Activated T-helper 1 cell treated with anti-CD3 and anti-CD28 coated beads, Interleukin-2, amount 50 U/mL, for 16 hours (primary cell): Measurements from ENCODE around the gene SMCP.
A peak's percentile ranks its signal among the peaks of the same experiment; 100 is the strongest.

Source experiments
- DNase-seq, 2 donors: peaks; one replicate each; pipeline ENCODE4 v3.0.0-alpha.2; 2020; ENCODE audit warnings: low read depth in 1 of 2, low spot score in 1 of 2

Gene SMCP

GRCh38 chr1:152878042-152878441 is at the start of gene SMCP:
Gene SMCP (plus strand): TSS chr1:152878322. CDS start chr1:152884423, 6,101 bp downstream.
- no peak for DNase-seq

GRCh38 chr1:152836870-152837269 is 41.3 kb upstream of the SMCP start:
- no peak for DNase-seq

- DNase-seq = no peak
These were observed 35.6 kb upstream of the SMCP start, which contains the start of gene LCE6A for GRCh38 chr1:152842556-152842955. Gene LCE6A (plus strand): TSS chr1:152842856. CDS start chr1:152843521, 665 bp downstream.

- no peak for DNase-seq
These were observed 22.5 kb upstream of the SMCP start for GRCh38 chr1:152855661-152856060.

GRCh38 chr1:152858062-152858461 is 20.1 kb upstream of the SMCP start:
- no peak for DNase-seq

- no peak for DNase-seq
These were observed 18.4 kb upstream of the SMCP start, which contains the start of gene LCE7A for GRCh38 chr1:152859696-152860095. Gene LCE7A (plus strand): TSS chr1:152859996. CDS start chr1:152860698, 702 bp downstream.

- no peak for DNase-seq
These were observed 18.0 kb upstream of the SMCP start for GRCh38 chr1:152860129-152860528.

GRCh38 chr1:152861374-152861773 is 16.7 kb upstream of the SMCP start:
- no peak for DNase-seq

GRCh38 chr1:152864443-152864842 is 13.7 kb upstream of the SMCP start:
- DNase-seq = no peak

GRCh38 chr1:152866321-152866720 is 11.8 kb upstream of the SMCP start:
- no peak for DNase-seq

GRCh38 chr1:152869808-152870419 is 8.2 kb upstream of the SMCP start:
- DNase-seq = peak; percentile 12 to 13

- no peak for DNase-seq
These were observed 7.0 kb upstream of the SMCP start for GRCh38 chr1:152870831-152871730.

GRCh38 chr1:152871731-152872126 is 6.4 kb upstream of the SMCP start:
- DNase-seq = no peak

GRCh38 chr1:152873495-152873894 is 4.6 kb upstream of the SMCP start:
- DNase-seq = no peak

- DNase-seq = no peak
These were observed 1.3 kb upstream of the SMCP start for GRCh38 chr1:152876827-152877226.

GRCh38 chr1:152879559-152880198 is 1.6 kb downstream of the SMCP start:
- no peak for DNase-seq

- DNase-seq = no peak
These were observed 2.2 kb downstream of the SMCP start for GRCh38 chr1:152880316-152880715.

GRCh38 chr1:152880907-152881306 is 2.8 kb downstream of the SMCP start:
- no peak for DNase-seq

- no peak for DNase-seq
These were observed 6.0 kb downstream of the SMCP start for GRCh38 chr1:152884085-152884484.

- no peak for DNase-seq
These were observed 6.4 kb downstream of the SMCP start for GRCh38 chr1:152884506-152884905.

GRCh38 chr1:152884966-152885624 is 7.0 kb downstream of the SMCP start:
- DNase-seq = no peak
